ENCODE data around the gene GPRC5C.

The GPRC5C gene

GRCh38 chr17:74427048-74427762 is 4.7 kb upstream of the GPRC5C start:
- no peak for DNase-seq (ENCODE audit: low read depth in 2 of 2)
- no peak overlapping the region for H3K4me3 ChIP-seq (replicated peaks in 1 of 2; ENCODE audit: low read depth in 2 of 2, low read length in 2 of 2)
- TF ChIP-seq CTCF (IDR thresholded peaks at IDR 0.05; ENCODE audit: low read depth, low read length), result no peak

GRCh38 chr17:74427763-74428153 is 4.1 kb upstream of the GPRC5C start:
- DNase-seq (ENCODE audit: low read depth in 2 of 2), result no peak
- TF ChIP-seq CTCF (IDR thresholded peaks at IDR 0.05; ENCODE audit: low read depth, low read length), result no peak
- H3K4me3 ChIP-seq (replicated peaks in 1 of 2; ENCODE audit: low read depth in 2 of 2, low read length in 2 of 2), result no peak overlapping the region

- peak overlapping the region in 1 of 2 donors; percentile 69 for H3K4me3 ChIP-seq (replicated peaks in 1 of 2; ENCODE audit: low read depth in 2 of 2, low read length in 2 of 2)
- TF ChIP-seq CTCF (IDR thresholded peaks at IDR 0.05; ENCODE audit: low read depth, low read length), result no peak
- DNase-seq (ENCODE audit: low read depth in 2 of 2), result no peak
Measured at GRCh38 chr17:74429604-74430384, 2.1 kb upstream of the GPRC5C start.

- no peak for TF ChIP-seq CTCF (IDR thresholded peaks at IDR 0.05; ENCODE audit: low read depth, low read length)
- H3K4me3 ChIP-seq (replicated peaks in 1 of 2; ENCODE audit: low read depth in 2 of 2, low read length in 2 of 2), result peak overlapping the region in 1 of 2 donors; percentile 69
- DNase-seq (ENCODE audit: low read depth in 2 of 2), result no peak
Measured at GRCh38 chr17:74430385-74430705, 1.5 kb upstream of the GPRC5C start.

- H3K4me3 ChIP-seq (replicated peaks in 1 of 2; ENCODE audit: low read depth in 2 of 2, low read length in 2 of 2), result peak overlapping the region; percentile 14 to 69
- DNase-seq (ENCODE audit: low read depth in 2 of 2), result peak; percentile 40 to 92
- no peak for TF ChIP-seq CTCF (IDR thresholded peaks at IDR 0.05; ENCODE audit: low read depth, low read length)
Measured at GRCh38 chr17:74430706-74431567, 951 bp upstream of the GPRC5C start.

GRCh38 chr17:74432424-74432690 is 469 bp downstream of the GPRC5C start:
- H3K4me3 ChIP-seq (replicated peaks in 1 of 2; ENCODE audit: low read depth in 2 of 2, low read length in 2 of 2), result peak overlapping the region in 1 of 2 donors; percentile 69
- TF ChIP-seq CTCF (IDR thresholded peaks at IDR 0.05; ENCODE audit: low read depth, low read length), result no peak

More at GRCh38 chr17:74432424-74432690, 469 bp downstream of the GPRC5C start:
- DNase-seq (ENCODE audit: low read depth in 2 of 2), result no peak

Measured in cardiac fibroblast (primary cell).